Measurements from ENCODE around the gene BEX3. TPM values are rescaled to one million over a fixed set of nuclear protein-coding genes. Genes with fewer than 3 reads are reported as not detected.
A peak's percentile ranks its signal among the peaks of the same experiment; 100 is the strongest.

The BEX3 gene
- total and polyA plus RNA-seq, 2 experiments from 2014 or later: 427 to 714 TPM

DNA sequence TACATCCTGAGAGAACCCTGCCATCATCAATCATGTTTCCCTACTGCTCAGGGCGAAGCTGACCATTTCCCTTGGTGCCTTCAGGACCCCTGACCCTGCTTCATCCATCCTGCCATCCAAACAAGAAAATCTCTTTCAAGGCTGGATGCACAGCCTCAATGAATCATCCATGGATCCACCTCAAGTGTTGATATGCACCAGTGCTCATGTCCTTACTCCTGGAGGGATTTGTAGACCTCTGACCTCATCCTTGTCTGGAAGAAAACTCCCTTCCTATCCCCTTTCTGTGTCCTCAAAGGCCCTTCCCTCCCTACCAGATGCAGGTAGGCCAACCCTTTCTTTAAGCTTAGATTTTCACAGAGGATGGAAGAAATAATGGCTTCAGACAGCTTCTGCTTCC, 24.6 kb downstream of the BEX3 start (continued):
- TF ChIP-seq POLR2AphosphoS5 (IDR thresholded peaks at IDR 0.05; ENCODE audit: low read depth) (no peak), NANOG (IDR thresholded peaks at IDR 0.05; ENCODE audit: borderline replicate concordance) (no peak), ZNF114 (CRISPR knock-in tag; IDR thresholded peaks at IDR 0.05) (no peak), REST (IDR thresholded peaks at IDR 0.05; ENCODE audit: unreplicated experiment) (no peak), JUNB (IDR thresholded peaks at IDR 0.05; ENCODE audit: unreplicated experiment) (no peak), EZH2 (IDR thresholded peaks at IDR 0.05; ENCODE audit: low read depth, unreplicated experiment) (no peak), STAT1 (IDR thresholded peaks at IDR 0.05; ENCODE audit: unreplicated experiment) (no peak), ZNF331 (CRISPR knock-in tag; IDR thresholded peaks at IDR 0.05; ENCODE audit: low read depth) (no peak)
- TF ChIP-seq, protein P1, sequence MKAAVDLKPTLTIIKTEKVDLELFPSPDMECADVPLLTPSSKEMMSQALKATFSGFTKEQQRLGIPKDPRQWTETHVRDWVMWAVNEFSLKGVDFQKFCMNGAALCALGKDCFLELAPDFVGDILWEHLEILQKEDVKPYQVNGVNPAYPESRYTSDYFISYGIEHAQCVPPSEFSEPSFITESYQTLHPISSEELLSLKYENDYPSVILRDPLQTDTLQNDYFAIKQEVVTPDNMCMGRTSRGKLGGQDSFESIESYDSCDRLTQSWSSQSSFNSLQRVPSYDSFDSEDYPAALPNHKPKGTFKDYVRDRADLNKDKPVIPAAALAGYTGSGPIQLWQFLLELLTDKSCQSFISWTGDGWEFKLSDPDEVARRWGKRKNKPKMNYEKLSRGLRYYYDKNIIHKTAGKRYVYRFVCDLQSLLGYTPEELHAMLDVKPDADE (IDR thresholded peaks at IDR 0.05): no peak
- TF ChIP-seq, protein P2, sequence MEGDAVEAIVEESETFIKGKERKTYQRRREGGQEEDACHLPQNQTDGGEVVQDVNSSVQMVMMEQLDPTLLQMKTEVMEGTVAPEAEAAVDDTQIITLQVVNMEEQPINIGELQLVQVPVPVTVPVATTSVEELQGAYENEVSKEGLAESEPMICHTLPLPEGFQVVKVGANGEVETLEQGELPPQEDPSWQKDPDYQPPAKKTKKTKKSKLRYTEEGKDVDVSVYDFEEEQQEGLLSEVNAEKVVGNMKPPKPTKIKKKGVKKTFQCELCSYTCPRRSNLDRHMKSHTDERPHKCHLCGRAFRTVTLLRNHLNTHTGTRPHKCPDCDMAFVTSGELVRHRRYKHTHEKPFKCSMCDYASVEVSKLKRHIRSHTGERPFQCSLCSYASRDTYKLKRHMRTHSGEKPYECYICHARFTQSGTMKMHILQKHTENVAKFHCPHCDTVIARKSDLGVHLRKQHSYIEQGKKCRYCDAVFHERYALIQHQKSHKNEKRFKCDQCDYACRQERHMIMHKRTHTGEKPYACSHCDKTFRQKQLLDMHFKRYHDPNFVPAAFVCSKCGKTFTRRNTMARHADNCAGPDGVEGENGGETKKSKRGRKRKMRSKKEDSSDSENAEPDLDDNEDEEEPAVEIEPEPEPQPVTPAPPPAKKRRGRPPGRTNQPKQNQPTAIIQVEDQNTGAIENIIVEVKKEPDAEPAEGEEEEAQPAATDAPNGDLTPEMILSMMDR (conservative IDR thresholded peaks at IDR 0.05; ENCODE audit: low read depth in 2 of 2): no peak

GRCh38 chrX:103404231-103405008, 28.1 kb downstream of the BEX3 start:
- Mint-ChIP-seq H3K4me1 (peaks cover 8% of the 10 kb centered on the region; the same call in 2 of the 3 replicates), H3K36me3 (ENCODE audit: low read depth) (peaks cover under 1% of the 10 kb centered on the region; the same call in 1 of the 3 replicates), H3K9me3 (no peaks in the 10 kb centered on the region), H3K27me3 (ENCODE audit: insufficient read depth, low read depth, poor library complexity) (peaks cover 4% of the 10 kb centered on the region), H3K4me3 (peak overlapping the region; percentile 89), H3K27ac (peak overlapping the region; percentile 89)
- ATAC-seq (peak; percentile 91), DNase-seq (ENCODE audit: low spot score) (peak; percentile 87)
- Histone ChIP-seq H3K4me2 (peak overlapping the region; percentile 85), H2AFZ (peak overlapping the region; percentile 49; the same call in 1 of the 2 replicates), H3K4me3 (peak overlapping the region; percentile 71), H3K27ac (ENCODE audit: low read depth) (no peak overlapping the region), H3K36me3 (ENCODE audit: insufficient read depth) (no peaks in the 10 kb centered on the region), H3K79me2 (replicated peaks; ENCODE audit: insufficient read depth) (0 out of 2 replicates have a peak, but pooled peaks cover 10% of the 10 kb centered on the region), H3K27me3 (ENCODE audit: insufficient read depth) (peaks cover 26% of the 10 kb centered on the region; the same call in 1 of the 2 replicates), H3K4me1 (ENCODE audit: insufficient read depth) (no peaks in the 10 kb centered on the region; the same call in 1 of the 2 replicates), H3K9me2 (ENCODE audit: insufficient read depth) (peaks cover 9% of the 10 kb centered on the region; the same call in 1 of the 2 replicates), H3F3A (replicated peaks; ENCODE audit: low read depth) (no peaks in the 10 kb centered on the region), H4K20me1 (replicated peaks; ENCODE audit: insufficient read depth) (no peaks in the 10 kb centered on the region)
- TF ChIP-seq POLR2AphosphoS5 (IDR thresholded peaks at IDR 0.05; ENCODE audit: low read depth) (peak; percentile 57), EZH2 (IDR thresholded peaks at IDR 0.05; ENCODE audit: low read depth, unreplicated experiment) (no peak), CREB1 (CRISPR knock-in tag; IDR thresholded peaks at IDR 0.05; ENCODE audit: low read depth) (peak; percentile 91)
- TF ChIP-seq, protein P1 (IDR thresholded peaks at IDR 0.05): 0 out of 2 replicates have a peak, but pooled peaks have one; percentile 28

All from GM23338 (cell line).